HEK293T (cell line): ENCODE data around the gene ESRRB.

Source experiments
- CTCF ChIA-PET: fragments of 350-600 bp; formaldehyde crosslinking; extraction: SDS; loops from one replicate; lab custom pipeline; 2021; ENCODE audit warnings: antibody characterized with exemption, inconsistent platforms; lab: Yijun Ruan, JAX
- POLR2A ChIA-PET: fragments of 350-600 bp; formaldehyde crosslinking; extraction: SDS; loops from one replicate; lab custom pipeline; 2020; ENCODE audit warnings: antibody characterized with exemption, inconsistent platforms; lab: Yijun Ruan, JAX
- DNase-seq: peaks from one replicate; pipeline ENCODE4 v3.0.0; 2012; ENCODE audit warnings: mixed read lengths; ENCODE audit errors: extremely low spot score
- BHLHE40 ChIP-seq: fragments of 450-650 bp; IDR thresholded peaks from 2 replicates; pipeline ENCODE4 v1.6.1; 2016; ENCODE audit warnings: mild to moderate bottlenecking, moderate library complexity, borderline replicate concordance
- CTBP1 ChIP-seq: fragments of 450-650 bp; IDR thresholded peaks from 2 replicates; pipeline ENCODE4 v1.6.1; 2016; ENCODE audit warnings: borderline replicate concordance
- FOXA1 ChIP-seq: fragments of 450-650 bp; IDR thresholded peaks from 2 replicates; pipeline ENCODE4 v1.6.1; 2016; ENCODE audit warnings: mild to moderate bottlenecking
- FOXK2 ChIP-seq: fragments of 450-650 bp; IDR thresholded peaks from 2 replicates; pipeline ENCODE4 v1.6.1; 2016; ENCODE audit warnings: mild to moderate bottlenecking
- FOXM1 ChIP-seq: fragments of 450-650 bp; IDR thresholded peaks from 2 replicates; pipeline ENCODE4 v1.6.1; 2017; ENCODE audit warnings: mild to moderate bottlenecking, borderline replicate concordance
- HDGF ChIP-seq: fragments of 450-650 bp; IDR thresholded peaks from 2 replicates; pipeline ENCODE4 v1.6.1; 2017; ENCODE audit warnings: antibody characterized with exemption, borderline replicate concordance
- L3MBTL2 ChIP-seq: fragments of 450-650 bp; conservative IDR thresholded peaks from 2 replicates; pipeline ENCODE4 v1.6.1; 2016; ENCODE audit warnings: mild to moderate bottlenecking
- LEF1 ChIP-seq: fragments of 450-650 bp; IDR thresholded peaks from 2 replicates; pipeline ENCODE4 v1.6.1; 2017; ENCODE audit warnings: mild to moderate bottlenecking, borderline replicate concordance
- NFRKB ChIP-seq: fragments of 450-650 bp; IDR thresholded peaks from 2 replicates; pipeline ENCODE4 v1.6.1; 2016; ENCODE audit warnings: mild to moderate bottlenecking, moderate library complexity
- SP1 ChIP-seq: fragments of 450-650 bp; IDR thresholded peaks from 2 replicates; pipeline ENCODE4 v1.6.1; 2017
- TARDBP ChIP-seq: fragments of 450-650 bp; IDR thresholded peaks from 2 replicates; pipeline ENCODE4 v1.6.1; 2016
- ZNF384 ChIP-seq: fragments of 450-650 bp; IDR thresholded peaks from 2 replicates; pipeline ENCODE4 v1.6.1; 2016

Gene ESRRB

DNA sequence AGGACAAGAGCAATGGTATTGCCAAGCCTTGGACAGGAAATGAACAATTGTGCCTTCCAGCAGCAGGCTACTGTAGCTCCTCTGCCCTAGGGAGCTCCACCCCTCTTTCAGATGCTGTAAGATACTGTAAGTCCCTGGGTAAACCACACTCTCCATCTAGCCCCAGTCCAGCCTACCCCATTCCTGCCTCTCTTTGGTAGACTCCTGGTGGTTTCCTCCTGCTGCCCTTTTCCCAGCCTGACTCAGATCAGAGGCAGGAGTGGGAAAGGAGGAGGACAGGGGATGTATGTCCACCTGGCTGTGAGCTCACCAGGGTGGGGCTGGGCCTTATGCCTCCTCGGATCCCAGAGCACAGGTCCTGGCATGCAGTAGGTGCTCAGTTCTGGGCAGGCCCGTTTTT is 174.6 kb downstream of the ESRRB start:
- POLR2A ChIA-PET, result no interaction called here
- DNase-seq, result no peak
- no peak for TF ChIP-seq LEF1
- CTCF ChIA-PET, result interaction anchor here (1.0 kb wide), 1 partner anchor 97 kb away, joined by 3 read pairs; no protein-coding TSS in a partner anchor

GRCh38 chr14:76551116-76551515 is 175.2 kb downstream of the ESRRB start:
- DNase-seq, result no peak
- TF ChIP-seq CTBP1, result no peak
- no peak for TF ChIP-seq HDGF
- TF ChIP-seq TARDBP, result no peak
- TF ChIP-seq L3MBTL2, result no peak
- no peak for TF ChIP-seq SP1
- no peak for TF ChIP-seq LEF1
- TF ChIP-seq FOXM1, result no peak
- TF ChIP-seq BHLHE40, result no peak
- TF ChIP-seq FOXK2, result no peak
- no peak for TF ChIP-seq ZNF384
- TF ChIP-seq FOXA1, result no peak
- no peak for TF ChIP-seq NFRKB
- ChIA-PET POLR2A (no interaction called here), CTCF (interaction anchor here (1.0 kb wide), 1 partner anchor 97 kb away, joined by 3 read pairs; no protein-coding TSS in a partner anchor)
